IMR-90 (cell line): ENCODE measurements around the gene SKIL. TPM values are rescaled to one million over a fixed set of nuclear protein-coding genes. Genes with fewer than 3 reads are reported as not detected.

Source experiments
- ATAC-seq: fragments of 200-7000 bp; cut with Tn5 transposase; 2 replicates; pipeline ENCODE4 v1.9.1; 2020; ENCODE audit warnings: low read depth, mild to moderate bottlenecking, moderate library complexity
- BruUV-seq: library from RNA; stranded (reverse); fragments of 400-500 nt; replicated peaks from 2 replicates; lab custom pipeline; 2021; lab: Mats Ljungman, UMichigan
- CTCF ChIA-PET: fragments of 300-600 bp; formaldehyde crosslinking; extraction: SDS; loops from one replicate; lab custom pipeline; 2021; ENCODE audit warnings: antibody characterized with exemption; lab: Yijun Ruan, JAX
- POLR2A ChIA-PET: fragments of 300-600 bp; sonication (Branson Sonifier 250); formaldehyde crosslinking; loops from one replicate; lab custom pipeline; 2022; ENCODE audit warnings: antibody characterized with exemption; ENCODE audit not compliant: unreplicated experiment; lab: Charles Lee
- DNase-seq: peaks from one replicate; pipeline ENCODE4 v3.0.0; 2013
- H2AFZ ChIP-seq: replicated peaks from 2 replicates; pipeline ENCODE3; 2013; ENCODE audit warnings: low read length, mild to moderate bottlenecking; ENCODE audit not compliant: poor library complexity
- H2AK5ac ChIP-seq: 2 replicates; pipeline ENCODE4 v1.6.1; 2013; ENCODE audit warnings: low read depth, low read length, inconsistent platforms
- H2AK9ac ChIP-seq: replicated peaks from 2 replicates; pipeline ENCODE3; 2013; ENCODE audit warnings: mild to moderate bottlenecking, low read depth, low read length, moderate library complexity; ENCODE audit not compliant: poor library complexity
- H2BK120ac ChIP-seq: 2 replicates; pipeline ENCODE4 v1.6.1; 2013; ENCODE audit warnings: low read depth, low read length, inconsistent platforms
- H2BK15ac ChIP-seq: 3 replicates; pipeline ENCODE4 v1.6.1; 2013; ENCODE audit warnings: low read depth, low read length, inconsistent platforms
- H2BK20ac ChIP-seq: 2 replicates; pipeline ENCODE4 v1.6.1; 2013; ENCODE audit warnings: low read depth, mild to moderate bottlenecking, inconsistent platforms, low read length, moderate library complexity
- H2BK5ac ChIP-seq: 2 replicates; pipeline ENCODE4 v1.6.1; 2013; ENCODE audit warnings: mild to moderate bottlenecking, low read depth, low read length, inconsistent platforms; ENCODE audit not compliant: poor library complexity, severe bottlenecking
- H3K14ac ChIP-seq: replicated peaks from 2 replicates; pipeline ENCODE4 v1.6.1; 2013; ENCODE audit warnings: low read depth, low read length, inconsistent platforms
- H3K18ac ChIP-seq: 2 replicates; pipeline ENCODE4 v1.6.1; 2013; ENCODE audit warnings: low read depth, low read length, control low read depth
- H3K23ac ChIP-seq: 2 replicates; pipeline ENCODE4 v1.6.1; 2013; ENCODE audit warnings: low read depth, low read length, inconsistent platforms
- H3K27ac ChIP-seq: 2 replicates; pipeline ENCODE4 v1.5.1; 2013; ENCODE audit warnings: mild to moderate bottlenecking, control low read depth, low read length; ENCODE audit not compliant: insufficient read depth
- H3K27me3 ChIP-seq: 2 replicates; pipeline ENCODE4 v1.6.1; 2013; ENCODE audit warnings: low read length; ENCODE audit not compliant: control insufficient read depth, insufficient read depth
- H3K36me3 ChIP-seq: 2 replicates; pipeline ENCODE4 v1.6.1; 2013; ENCODE audit warnings: low read length, mixed read lengths; ENCODE audit not compliant: control insufficient read depth, insufficient read depth
- H3K4ac ChIP-seq: 2 replicates; pipeline ENCODE4 v1.6.1; 2013; ENCODE audit warnings: low read depth, low read length, inconsistent platforms
- H3K4me1 ChIP-seq: 2 replicates; pipeline ENCODE4 v1.6.1; 2013; ENCODE audit warnings: low read length, mixed read lengths; ENCODE audit not compliant: control insufficient read depth, insufficient read depth
- H3K4me2 ChIP-seq: 2 replicates; pipeline ENCODE4 v1.6.1; 2013; ENCODE audit warnings: low read depth, mild to moderate bottlenecking, control low read depth, low read length, moderate library complexity
- H3K4me3 ChIP-seq: 2 replicates; pipeline ENCODE4 v1.5.1; 2013; ENCODE audit warnings: low read depth, mild to moderate bottlenecking, control low read depth, low read length, moderate library complexity; ENCODE audit not compliant: insufficient read depth
- H3K56ac ChIP-seq: 2 replicates; pipeline ENCODE4 v1.6.1; 2013; ENCODE audit warnings: low read length, inconsistent platforms; ENCODE audit not compliant: insufficient read depth; ENCODE audit errors: extremely low read depth
- H3K79me1 ChIP-seq, 2 experiments: 2 replicates each; pipeline ENCODE4 v1.6.1; 2013; ENCODE audit warnings: low read length in 2 of 2, inconsistent platforms in 1 of 2, low read depth in 1 of 2
- H3K9ac ChIP-seq: 2 replicates; pipeline ENCODE4 v1.6.1; 2013; ENCODE audit warnings: low read depth, low read length, control low read depth
- H3K9me1 ChIP-seq: 2 replicates; pipeline ENCODE4 v1.6.1; 2013; ENCODE audit warnings: low read length, inconsistent platforms; ENCODE audit not compliant: insufficient read depth
- H3K9me3 ChIP-seq: 2 replicates; pipeline ENCODE4 v1.6.1; 2013; ENCODE audit warnings: low read length; ENCODE audit not compliant: control insufficient read depth, insufficient read depth
- H4K20me1 ChIP-seq: 2 replicates; pipeline ENCODE4 v1.6.1; 2013; ENCODE audit warnings: low read length, inconsistent platforms; ENCODE audit not compliant: insufficient read depth
- H4K5ac ChIP-seq: 2 replicates; pipeline ENCODE4 v1.6.1; 2013; ENCODE audit warnings: mild to moderate bottlenecking, low read depth, low read length, control low read depth
- H4K8ac ChIP-seq, 2 experiments: 2 replicates each; pipeline ENCODE4 v1.6.1; 2013; ENCODE audit warnings: low read depth in 2 of 2, low read length in 2 of 2, control low read depth in 1 of 2, inconsistent platforms in 1 of 2
- H4K91ac ChIP-seq: 2 replicates; pipeline ENCODE4 v1.6.1; 2013; ENCODE audit warnings: low read depth, low read length, inconsistent platforms; ENCODE audit not compliant: insufficient read depth
- BHLHE40 ChIP-seq: fragments of 150-350 bp; IDR thresholded peaks from 2 replicates; pipeline ENCODE4 v1.6.1; 2016; ENCODE audit warnings: mild to moderate bottlenecking, low read depth, low read length
- CEBPB ChIP-seq: IDR thresholded peaks from 2 replicates; pipeline ENCODE4 v1.6.1; 2012; ENCODE audit warnings: low read depth, low read length, improper control_type of control experiment
- CHD1 ChIP-seq: IDR thresholded peaks from 2 replicates; pipeline ENCODE4 v1.6.1; 2012; ENCODE audit warnings: low read depth, low read length, improper control_type of control experiment
- ELK1 ChIP-seq: fragments of 150-350 bp; IDR thresholded peaks from 2 replicates; pipeline ENCODE4 v1.6.1; 2016; ENCODE audit warnings: low read depth, mild to moderate bottlenecking, low read length, moderate library complexity, borderline replicate concordance
- FOS ChIP-seq: fragments of 150-350 bp; IDR thresholded peaks from 2 replicates; pipeline ENCODE4 v1.6.1; 2016; ENCODE audit warnings: low read depth, low read length
- MAFK ChIP-seq: IDR thresholded peaks from 2 replicates; pipeline ENCODE4 v1.6.1; 2012; ENCODE audit warnings: low read depth, low read length, improper control_type of control experiment
- MAZ ChIP-seq: IDR thresholded peaks from 2 replicates; pipeline ENCODE4 v1.6.1; 2012; ENCODE audit warnings: low read depth, mild to moderate bottlenecking, low read length, improper control_type of control experiment, moderate library complexity, borderline replicate concordance
- MXI1 ChIP-seq: IDR thresholded peaks from 2 replicates; pipeline ENCODE4 v1.6.1; 2012; ENCODE audit warnings: low read depth, mild to moderate bottlenecking, low read length, moderate library complexity, borderline replicate concordance
- NFE2L2 ChIP-seq: fragments of 150-350 bp; IDR thresholded peaks from 2 replicates; pipeline ENCODE4 v1.6.1; 2016; ENCODE audit warnings: low read depth, mild to moderate bottlenecking, low read length
- POLR2A ChIP-seq: IDR thresholded peaks from 2 replicates; pipeline ENCODE4 v1.6.1; 2012; ENCODE audit warnings: mild to moderate bottlenecking, low read depth, low read length
- RAD21 ChIP-seq: IDR thresholded peaks from 2 replicates; pipeline ENCODE4 v1.6.1; 2012; ENCODE audit warnings: low read length, improper control_type of control experiment
- RCOR1 ChIP-seq: IDR thresholded peaks from 2 replicates; pipeline ENCODE4 v1.6.1; 2012; ENCODE audit warnings: mild to moderate bottlenecking, low read length, improper control_type of control experiment; ENCODE audit not compliant: insufficient replicate concordance
- RFX5 ChIP-seq: IDR thresholded peaks from 2 replicates; pipeline ENCODE4 v1.8.0; 2012; ENCODE audit warnings: low read depth, mild to moderate bottlenecking, low read length, moderate library complexity
- SMC3 ChIP-seq: fragments of 150-350 bp; IDR thresholded peaks from 2 replicates; pipeline ENCODE4 v1.6.1; 2016; ENCODE audit warnings: low read depth, mild to moderate bottlenecking, antibody characterized with exemption, low read length, moderate library complexity
- whole genome bisulfite sequencing, 2 experiments: methylation state at CpG; one replicate each; pipeline versions ENCODE4 v1.1.5 to v1.1.7; 2013; ENCODE audit warnings: missing lambda C conversion rate in 2 of 2; ENCODE audit not compliant: insufficient read length in 1 of 2; ENCODE audit errors: extremely low coverage in 2 of 2; 5-methylcytosine and 5-hydroxymethylcytosine counted together
- dilution Hi-C: fragments of 300-500 bp; cut with HindIII; formaldehyde crosslinking; loops from one replicate; pipeline ENCODE4 v1.14.3; 2018; ENCODE audit warnings: low sequenced_read_pairs; ENCODE audit not compliant: unreplicated experiment
- in situ Hi-C: fragments of 300-500 bp; cut with MboI; formaldehyde crosslinking; loops from 3 replicates; pipeline ENCODE4 v1.14.3; 2019; ENCODE audit warnings: low sequenced_read_pairs, inconsistent platforms, mixed read lengths
- intact Hi-C: fragments of 100-400 bp; cut with micrococcal nuclease; formaldehyde crosslinking; loops from 2 replicates; pipeline ENCODE4 v1.10.0; 2022
- polyA plus RNA-seq, 3 experiments: library from polyadenylated mRNA; depleted of rRNA; stranded (reverse); fragments of >200 nt; gene quantifications; 2 replicates each; pipeline ENCODE4 v1.2.3, GENCODE V29; 2012; ENCODE audit warnings: low replicate concordance in 1 of 3
- total RNA-seq: library from RNA; depleted of rRNA; stranded (reverse); fragments of >200 nt; gene quantifications from 2 replicates; pipeline ENCODE4 v1.2.3, GENCODE V29; 2012
- TF ChIP-seq, protein P1 (sequence below): conservative IDR thresholded peaks from 2 replicates; pipeline ENCODE4 v1.5.1; 2012; ENCODE audit warnings: mild to moderate bottlenecking, low read depth, low read length, improper control_type of control experiment
- TF ChIP-seq, protein P2 (sequence below): fragments of 150-350 bp; IDR thresholded peaks from 2 replicates; pipeline ENCODE4 v1.6.1; 2017; ENCODE audit warnings: mild to moderate bottlenecking, antibody characterized with exemption, low read length, low read depth

The SKIL gene
- total and polyA plus RNA-seq, 2 of the 4 experiments (the other 2 are of a cell fraction) = 9.2 to 55.9 TPM

DNA sequence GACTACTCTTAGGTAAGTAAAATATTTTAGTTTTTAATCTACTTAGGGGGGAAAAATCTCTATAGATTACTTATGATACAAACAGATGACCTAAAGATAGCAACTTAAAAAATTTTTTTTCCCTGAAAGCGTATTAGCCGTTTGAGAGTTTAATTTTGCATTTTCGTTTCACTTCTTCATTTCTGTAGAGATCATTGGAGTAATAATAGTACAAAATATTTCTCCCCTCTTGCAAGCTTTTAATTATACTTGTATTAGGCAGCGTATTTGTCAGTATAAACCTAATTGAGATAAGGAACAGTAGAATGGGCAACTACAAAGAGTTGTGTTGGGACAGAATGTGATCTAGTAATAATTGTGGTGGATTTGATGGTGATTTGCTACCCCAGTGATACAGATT, 10.3 kb downstream of the SKIL start:
- Histone ChIP-seq H4K8ac (no peak overlapping the region), H3K23ac (no peak overlapping the region), H3K56ac (no peak overlapping the region), H2BK15ac (no peak overlapping the region), H4K20me1 (peaks cover 15% of the 10 kb centered on the region), H3K79me1 (peaks cover 0 to 28% of the 10 kb centered on the region in 2 experiments; a peak in 3 of 4 replicates), H2AK5ac (no peak overlapping the region), H3K9me1 (no peaks in the 10 kb centered on the region), H3K4ac (no peak overlapping the region), H3K9ac (no peak overlapping the region), H4K5ac (no peak overlapping the region), H3K14ac (no peak overlapping the region), H3K18ac (no peak overlapping the region), H3K4me2 (no peak overlapping the region), H3K9me3 (no peaks in the 10 kb centered on the region), H2AFZ (no peak overlapping the region), H4K91ac (no peak overlapping the region), H2BK20ac (no peak overlapping the region), H3K27me3 (no peaks in the 10 kb centered on the region), H3K27ac (no peak overlapping the region), H2BK120ac (no peak overlapping the region), H2AK9ac (no peak overlapping the region), H3K36me3 (peaks cover 10% of the 10 kb centered on the region), H3K4me3 (no peak overlapping the region), H3K4me1 (0 out of 2 replicates have a peak, but pooled peaks cover 2% of the 10 kb centered on the region), H2BK5ac (no peak overlapping the region)
- no TSS peak for BruUV-seq
- WGBS, 2 experiments = no CpG with 5 or more reads among the region's 4 CpGs
- in situ Hi-C loops = no loop called here
- intact Hi-C loops = no loop called here
- dilution Hi-C loops = no loop called here
- no peak for ATAC-seq
- ChIA-PET CTCF (no interaction called here), POLR2A (no interaction called here)
- no peak for DNase-seq
- no peak for TF ChIP-seq NFE2L2
- no peak for TF ChIP-seq RCOR1
- TF ChIP-seq MAZ = no peak
- TF ChIP-seq POLR2A = no peak
- TF ChIP-seq RFX5 = no peak
- TF ChIP-seq SMC3 = no peak
- no peak for TF ChIP-seq FOS
- TF ChIP-seq MAFK = no peak
- TF ChIP-seq RAD21 = no peak
- TF ChIP-seq MXI1 = no peak
- no peak for TF ChIP-seq ELK1
- TF ChIP-seq CEBPB = no peak
- TF ChIP-seq CHD1 = no peak
- TF ChIP-seq, protein P1, sequence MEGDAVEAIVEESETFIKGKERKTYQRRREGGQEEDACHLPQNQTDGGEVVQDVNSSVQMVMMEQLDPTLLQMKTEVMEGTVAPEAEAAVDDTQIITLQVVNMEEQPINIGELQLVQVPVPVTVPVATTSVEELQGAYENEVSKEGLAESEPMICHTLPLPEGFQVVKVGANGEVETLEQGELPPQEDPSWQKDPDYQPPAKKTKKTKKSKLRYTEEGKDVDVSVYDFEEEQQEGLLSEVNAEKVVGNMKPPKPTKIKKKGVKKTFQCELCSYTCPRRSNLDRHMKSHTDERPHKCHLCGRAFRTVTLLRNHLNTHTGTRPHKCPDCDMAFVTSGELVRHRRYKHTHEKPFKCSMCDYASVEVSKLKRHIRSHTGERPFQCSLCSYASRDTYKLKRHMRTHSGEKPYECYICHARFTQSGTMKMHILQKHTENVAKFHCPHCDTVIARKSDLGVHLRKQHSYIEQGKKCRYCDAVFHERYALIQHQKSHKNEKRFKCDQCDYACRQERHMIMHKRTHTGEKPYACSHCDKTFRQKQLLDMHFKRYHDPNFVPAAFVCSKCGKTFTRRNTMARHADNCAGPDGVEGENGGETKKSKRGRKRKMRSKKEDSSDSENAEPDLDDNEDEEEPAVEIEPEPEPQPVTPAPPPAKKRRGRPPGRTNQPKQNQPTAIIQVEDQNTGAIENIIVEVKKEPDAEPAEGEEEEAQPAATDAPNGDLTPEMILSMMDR = no peak
- TF ChIP-seq, protein P2, sequence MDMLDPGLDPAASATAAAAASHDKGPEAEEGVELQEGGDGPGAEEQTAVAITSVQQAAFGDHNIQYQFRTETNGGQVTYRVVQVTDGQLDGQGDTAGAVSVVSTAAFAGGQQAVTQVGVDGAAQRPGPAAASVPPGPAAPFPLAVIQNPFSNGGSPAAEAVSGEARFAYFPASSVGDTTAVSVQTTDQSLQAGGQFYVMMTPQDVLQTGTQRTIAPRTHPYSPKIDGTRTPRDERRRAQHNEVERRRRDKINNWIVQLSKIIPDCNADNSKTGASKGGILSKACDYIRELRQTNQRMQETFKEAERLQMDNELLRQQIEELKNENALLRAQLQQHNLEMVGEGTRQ = no peak
- TF ChIP-seq BHLHE40 = no peak
